Calu3 (cell line): Measurements from ENCODE around the gene MACF1. TPM values are rescaled to one million over a fixed set of nuclear protein-coding genes. Genes with fewer than 3 reads are reported as not detected.

Experiments
- BruUV-seq: library from RNA; stranded (reverse); fragments of 400-500 nt; replicated peaks from 2 replicates; lab custom pipeline; 2021; lab: Mats Ljungman, UMichigan
- CTCF ChIA-PET: fragments of 300-600 bp; sonication (Branson Sonifier 250); formaldehyde crosslinking; loops from one replicate; lab custom pipeline; 2022; ENCODE audit warnings: antibody characterized with exemption; lab: Charles Lee
- DNase-seq: peaks from one replicate; pipeline ENCODE4 v3.0.0; 2022
- H3K27ac Mint-ChIP-seq: one replicate; pipeline ENCODE4 v1.8.0; 2022; ENCODE audit warnings: mixed read lengths; ENCODE audit not compliant: unreplicated experiment
- H3K27me3 Mint-ChIP-seq: one replicate; pipeline ENCODE4 v1.8.0; 2022; ENCODE audit warnings: mixed read lengths; ENCODE audit not compliant: unreplicated experiment
- H3K36me3 Mint-ChIP-seq: one replicate; pipeline ENCODE4 v1.8.0; 2022; ENCODE audit warnings: mild to moderate bottlenecking, moderate library complexity, mixed read lengths; ENCODE audit not compliant: insufficient read depth, unreplicated experiment
- H3K4me1 Mint-ChIP-seq: one replicate; pipeline ENCODE4 v1.8.0; 2022; ENCODE audit warnings: mild to moderate bottlenecking, low read depth, mixed read lengths; ENCODE audit not compliant: unreplicated experiment
- H3K4me3 Mint-ChIP-seq: one replicate; pipeline ENCODE4 v1.8.0; 2022; ENCODE audit warnings: mild to moderate bottlenecking, low read depth, moderate library complexity, mixed read lengths; ENCODE audit not compliant: unreplicated experiment
- H3K9me3 Mint-ChIP-seq: one replicate; pipeline ENCODE4 v1.8.0; 2022; ENCODE audit warnings: low read depth, mixed read lengths; ENCODE audit not compliant: unreplicated experiment
- intact Hi-C: fragments of 100-400 bp; cut with micrococcal nuclease; formaldehyde crosslinking; loops from one replicate; pipeline ENCODE4 v1.10.0; 2022; ENCODE audit not compliant: unreplicated experiment
- total RNA-seq: library from RNA; stranded (reverse); gene quantifications from 2 replicates; pipeline ENCODE4 v1.2.3, GENCODE V29; 2022
- TF ChIP-seq, protein P1 (sequence below): fragments of 200-600 bp; IDR thresholded peaks from one replicate; pipeline ENCODE4 v1.8.0; 2022; ENCODE audit warnings: antibody characterized with exemption; ENCODE audit not compliant: unreplicated experiment

MACF1 gene
- total RNA-seq, 1 experiment from 2014 or later = 705 TPM

DNA sequence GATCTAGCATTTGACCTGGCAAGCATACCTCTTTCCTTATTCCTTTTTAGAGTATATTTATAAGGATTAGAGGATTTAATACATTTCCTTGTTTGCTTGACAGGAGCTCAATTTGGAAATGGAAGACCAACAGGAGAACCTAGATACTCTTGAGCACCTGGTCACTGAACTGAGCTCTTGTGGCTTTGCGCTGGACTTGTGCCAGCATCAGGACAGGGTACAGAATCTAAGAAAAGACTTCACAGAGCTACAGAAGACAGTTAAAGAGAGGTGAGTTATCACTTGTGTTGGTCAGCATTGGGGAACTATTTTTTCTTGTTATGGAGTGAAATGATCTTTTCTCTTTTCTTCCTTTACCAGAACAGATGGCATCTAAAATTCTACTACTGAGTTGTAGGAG, 163.6 kb downstream of the MACF1 start:
- CTCF ChIA-PET = interaction anchor here (0.7 kb wide), 3 partner anchors 50 to 187 kb away, joined by 4 to 5 read pairs (median 5); no protein-coding TSS in a partner anchor
- peaks cover 33% of the 10 kb centered on the region for H3K36me3 Mint-ChIP-seq
- no peak for DNase-seq
- H3K9me3 Mint-ChIP-seq = no peaks in the 10 kb centered on the region
- intact Hi-C loops = no loop called here
- no peaks in the 10 kb centered on the region for H3K4me1 Mint-ChIP-seq
- H3K27me3 Mint-ChIP-seq = no peaks in the 10 kb centered on the region
- TF ChIP-seq, protein P1, sequence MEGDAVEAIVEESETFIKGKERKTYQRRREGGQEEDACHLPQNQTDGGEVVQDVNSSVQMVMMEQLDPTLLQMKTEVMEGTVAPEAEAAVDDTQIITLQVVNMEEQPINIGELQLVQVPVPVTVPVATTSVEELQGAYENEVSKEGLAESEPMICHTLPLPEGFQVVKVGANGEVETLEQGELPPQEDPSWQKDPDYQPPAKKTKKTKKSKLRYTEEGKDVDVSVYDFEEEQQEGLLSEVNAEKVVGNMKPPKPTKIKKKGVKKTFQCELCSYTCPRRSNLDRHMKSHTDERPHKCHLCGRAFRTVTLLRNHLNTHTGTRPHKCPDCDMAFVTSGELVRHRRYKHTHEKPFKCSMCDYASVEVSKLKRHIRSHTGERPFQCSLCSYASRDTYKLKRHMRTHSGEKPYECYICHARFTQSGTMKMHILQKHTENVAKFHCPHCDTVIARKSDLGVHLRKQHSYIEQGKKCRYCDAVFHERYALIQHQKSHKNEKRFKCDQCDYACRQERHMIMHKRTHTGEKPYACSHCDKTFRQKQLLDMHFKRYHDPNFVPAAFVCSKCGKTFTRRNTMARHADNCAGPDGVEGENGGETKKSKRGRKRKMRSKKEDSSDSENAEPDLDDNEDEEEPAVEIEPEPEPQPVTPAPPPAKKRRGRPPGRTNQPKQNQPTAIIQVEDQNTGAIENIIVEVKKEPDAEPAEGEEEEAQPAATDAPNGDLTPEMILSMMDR = no peak
- no peak overlapping the region for H3K4me3 Mint-ChIP-seq
- BruUV-seq = no TSS peak
- H3K27ac Mint-ChIP-seq = no peak overlapping the region

DNA sequence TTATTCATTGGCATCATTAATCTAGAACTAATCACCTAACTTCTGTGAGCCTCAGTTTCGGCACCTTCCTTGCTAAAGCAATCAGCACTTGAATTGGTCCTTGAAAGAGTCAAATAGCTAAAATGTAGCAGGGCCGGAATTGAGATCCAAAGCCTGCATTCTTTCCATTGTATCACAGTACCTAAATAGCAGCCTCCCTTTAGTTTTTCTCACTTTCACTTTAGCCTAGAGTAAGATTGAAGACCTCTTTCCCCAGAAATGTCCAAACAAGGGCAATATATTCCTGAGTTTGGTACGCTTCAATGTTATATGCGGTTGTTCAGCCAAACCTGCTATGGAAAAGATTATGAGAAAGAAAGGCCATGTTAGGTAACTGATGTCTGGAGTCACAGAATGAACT, 165.1 kb downstream of the MACF1 start:
- no TSS peak for BruUV-seq
- no peak for DNase-seq
- H3K27me3 Mint-ChIP-seq = no peaks in the 10 kb centered on the region
- H3K4me3 Mint-ChIP-seq = no peak overlapping the region
- H3K4me1 Mint-ChIP-seq = no peaks in the 10 kb centered on the region
- intact Hi-C loops = no loop called here
- CTCF ChIA-PET = no interaction called here
- no peaks in the 10 kb centered on the region for H3K9me3 Mint-ChIP-seq
- no peak overlapping the region for H3K27ac Mint-ChIP-seq
- H3K36me3 Mint-ChIP-seq = peaks cover 25% of the 10 kb centered on the region
- TF ChIP-seq, protein P1 = no peak

DNA sequence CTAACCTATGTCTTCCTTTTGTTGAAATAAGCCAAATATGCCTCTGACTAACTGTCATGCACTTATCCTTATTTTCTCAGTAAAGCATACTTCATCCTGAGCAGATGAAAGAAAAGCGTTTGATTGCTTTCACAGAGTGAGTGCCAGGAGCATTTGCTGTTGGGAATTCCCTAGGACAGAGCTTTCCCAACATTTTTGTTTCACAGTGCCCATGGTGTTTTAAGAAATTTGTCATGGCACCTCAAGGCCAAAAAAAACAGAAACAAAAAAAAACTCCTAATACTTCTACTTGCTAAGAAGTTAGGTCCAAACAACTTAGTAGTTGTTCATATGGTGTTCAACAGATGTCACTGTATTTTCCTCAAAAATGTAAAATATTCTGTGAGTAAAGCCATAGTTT, 166.1 kb downstream of the MACF1 start:
- Mint-ChIP-seq H3K36me3 (peaks cover 23% of the 10 kb centered on the region), H3K27me3 (no peaks in the 10 kb centered on the region), H3K27ac (no peak overlapping the region), H3K4me3 (no peak overlapping the region), H3K4me1 (no peaks in the 10 kb centered on the region), H3K9me3 (no peaks in the 10 kb centered on the region)
- TF ChIP-seq, protein P1 = no peak
- BruUV-seq = no TSS peak
- CTCF ChIA-PET = no interaction called here
- intact Hi-C loops = no loop called here
- DNase-seq = no peak

DNA sequence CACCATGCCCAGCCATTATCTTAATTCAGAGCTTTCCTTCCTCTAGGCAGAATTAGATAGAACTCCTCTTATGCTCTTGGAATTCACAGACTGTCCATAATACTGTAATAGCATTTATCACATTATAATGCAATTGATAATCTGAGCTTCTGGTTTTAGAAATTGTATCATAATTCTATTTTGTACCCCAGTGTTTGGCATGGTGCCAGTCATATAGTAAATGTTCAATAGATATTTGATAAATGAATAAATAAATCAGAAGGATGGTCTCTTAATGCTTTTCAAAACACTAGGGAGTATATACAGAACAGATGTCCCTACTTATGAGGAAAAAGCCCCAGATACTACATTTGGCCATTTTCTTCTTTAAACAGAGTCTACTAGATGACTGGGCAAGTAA, 167.6 kb downstream of the MACF1 start:
- Mint-ChIP-seq H3K9me3 (no peaks in the 10 kb centered on the region), H3K4me3 (no peak overlapping the region), H3K27me3 (no peaks in the 10 kb centered on the region), H3K36me3 (peaks cover 22% of the 10 kb centered on the region), H3K27ac (no peak overlapping the region), H3K4me1 (no peaks in the 10 kb centered on the region)
- TF ChIP-seq, protein P1 = no peak
- intact Hi-C loops = no loop called here
- BruUV-seq = no TSS peak
- CTCF ChIA-PET = interaction anchor here (1.2 kb wide), 1 partner anchor 39 kb away, joined by 8 read pairs; no protein-coding TSS in a partner anchor
- no peak for DNase-seq
